HG02885 (cell line): ENCODE measurements around the gene CPT2.

Source experiments
- ATAC-seq: cut with Tn5 transposase; IDR thresholded peaks from one replicate; pipeline ENCODE4 v1.9.1; 2021; ENCODE audit warnings: mild to moderate bottlenecking; ENCODE audit not compliant: unreplicated experiment, poor library complexity

Gene CPT2

GRCh38 chr1:53196485-53197290, at the start of gene CPT2:
Gene CPT2, plus strand, starts transcription at chr1:53196824. Its CDS starts 120 bp downstream, at chr1:53196944.
- peak; percentile 99 for ATAC-seq

GRCh38 chr1:53147174-53147573, 49.5 kb upstream of the CPT2 start:
- ATAC-seq = no peak

DNA sequence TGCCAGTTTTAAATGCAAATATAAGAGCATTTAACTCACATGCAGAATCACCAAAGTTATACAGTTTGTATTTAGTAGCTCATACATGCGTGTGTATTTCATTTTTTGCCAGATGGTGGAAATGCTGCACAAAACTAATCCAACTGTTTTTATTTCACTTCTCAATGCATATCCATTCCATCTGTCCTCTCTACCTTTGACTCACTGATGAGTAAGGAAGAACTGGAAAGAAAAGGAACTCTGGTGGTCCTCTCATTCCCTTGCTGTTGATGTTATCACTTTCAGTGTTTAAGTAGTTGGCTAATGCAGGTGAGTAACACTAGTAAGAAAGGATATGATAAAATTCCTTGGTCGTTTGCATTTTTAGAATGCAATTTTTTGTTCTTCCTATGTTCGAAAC, 48.5 kb upstream of the CPT2 start:
- ATAC-seq = no peak

- no peak for ATAC-seq
Measured at GRCh38 chr1:53153752-53154151, 42.9 kb upstream of the CPT2 start.

GRCh38 chr1:53154859-53155438, 41.7 kb upstream of the CPT2 start:
- no peak for ATAC-seq

- no peak for ATAC-seq
Measured at GRCh38 chr1:53155534-53155933, 41.1 kb upstream of the CPT2 start.

- ATAC-seq = no peak
Measured at GRCh38 chr1:53155945-53156344, 40.7 kb upstream of the CPT2 start.

DNA sequence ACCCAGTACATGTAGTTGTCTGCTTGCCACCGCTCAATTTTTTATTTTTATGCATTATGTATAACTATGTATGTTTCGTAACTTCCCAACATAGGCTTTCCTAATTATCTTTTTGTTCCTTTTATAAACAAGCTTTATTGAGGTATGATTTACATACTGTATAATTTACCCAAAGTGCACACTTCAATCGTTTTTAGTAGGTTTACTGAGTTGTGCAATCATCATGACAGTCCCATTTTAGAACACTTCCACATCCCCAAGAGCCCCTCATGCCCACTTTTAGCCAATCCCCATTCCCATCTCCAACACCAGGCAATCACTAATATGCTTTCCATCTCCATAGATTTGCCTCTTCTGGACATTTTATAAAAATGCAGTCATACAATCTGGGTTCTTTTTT, 39.8 kb upstream of the CPT2 start:
- ATAC-seq = no peak

- ATAC-seq = no peak
Measured at GRCh38 chr1:53158900-53159299, 37.7 kb upstream of the CPT2 start.

- no peak for ATAC-seq
Measured at GRCh38 chr1:53160924-53161378, 35.7 kb upstream of the CPT2 start.

DNA sequence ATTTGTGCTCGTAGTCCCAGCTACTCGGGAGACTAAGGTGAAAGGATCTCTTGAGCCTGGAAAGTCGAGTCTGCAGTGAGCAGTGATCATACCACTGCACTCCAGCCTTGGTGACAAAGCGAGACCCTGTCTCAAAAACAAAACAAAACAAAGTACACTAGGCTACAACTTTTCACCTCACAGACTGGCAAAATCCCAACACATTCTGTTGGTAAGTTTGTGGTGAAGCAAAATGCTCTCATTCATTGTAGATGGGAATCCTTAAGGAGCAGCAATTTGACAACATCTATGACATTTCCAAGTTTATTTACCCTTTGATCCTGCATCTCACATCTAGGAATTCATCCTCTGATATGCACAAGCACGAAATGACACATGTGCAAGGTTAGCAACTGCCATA, 34.0 kb upstream of the CPT2 start:
- no peak for ATAC-seq

GRCh38 chr1:53163291-53163768, 33.3 kb upstream of the CPT2 start:
- ATAC-seq = no peak

- ATAC-seq = no peak
Measured at GRCh38 chr1:53165408-53165961, 31.1 kb upstream of the CPT2 start.

GRCh38 chr1:53166366-53166765, 30.3 kb upstream of the CPT2 start:
- ATAC-seq = no peak

DNA sequence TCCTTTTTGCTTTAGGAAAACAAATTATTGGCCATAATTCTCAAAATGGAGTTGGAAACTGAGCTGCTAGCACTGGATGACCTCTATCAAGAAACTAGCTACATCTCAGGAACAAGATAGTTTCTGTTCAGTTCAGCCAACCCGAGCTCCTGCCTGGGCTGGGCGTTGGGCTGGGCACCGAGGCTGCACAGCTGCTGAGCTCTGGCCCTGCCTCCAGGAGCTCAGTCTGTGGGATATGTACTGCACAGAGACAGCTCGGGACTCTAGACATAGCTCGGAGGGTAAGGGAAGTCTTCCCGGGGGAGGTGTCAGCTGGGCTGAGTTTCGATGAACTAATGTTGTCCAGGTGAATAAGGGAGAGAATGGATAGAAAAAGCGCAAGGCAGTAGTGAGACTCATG, 29.7 kb upstream of the CPT2 start:
- no peak for ATAC-seq

GRCh38 chr1:53172426-53173128, 24.0 kb upstream of the CPT2 start:
- ATAC-seq = no peak

DNA sequence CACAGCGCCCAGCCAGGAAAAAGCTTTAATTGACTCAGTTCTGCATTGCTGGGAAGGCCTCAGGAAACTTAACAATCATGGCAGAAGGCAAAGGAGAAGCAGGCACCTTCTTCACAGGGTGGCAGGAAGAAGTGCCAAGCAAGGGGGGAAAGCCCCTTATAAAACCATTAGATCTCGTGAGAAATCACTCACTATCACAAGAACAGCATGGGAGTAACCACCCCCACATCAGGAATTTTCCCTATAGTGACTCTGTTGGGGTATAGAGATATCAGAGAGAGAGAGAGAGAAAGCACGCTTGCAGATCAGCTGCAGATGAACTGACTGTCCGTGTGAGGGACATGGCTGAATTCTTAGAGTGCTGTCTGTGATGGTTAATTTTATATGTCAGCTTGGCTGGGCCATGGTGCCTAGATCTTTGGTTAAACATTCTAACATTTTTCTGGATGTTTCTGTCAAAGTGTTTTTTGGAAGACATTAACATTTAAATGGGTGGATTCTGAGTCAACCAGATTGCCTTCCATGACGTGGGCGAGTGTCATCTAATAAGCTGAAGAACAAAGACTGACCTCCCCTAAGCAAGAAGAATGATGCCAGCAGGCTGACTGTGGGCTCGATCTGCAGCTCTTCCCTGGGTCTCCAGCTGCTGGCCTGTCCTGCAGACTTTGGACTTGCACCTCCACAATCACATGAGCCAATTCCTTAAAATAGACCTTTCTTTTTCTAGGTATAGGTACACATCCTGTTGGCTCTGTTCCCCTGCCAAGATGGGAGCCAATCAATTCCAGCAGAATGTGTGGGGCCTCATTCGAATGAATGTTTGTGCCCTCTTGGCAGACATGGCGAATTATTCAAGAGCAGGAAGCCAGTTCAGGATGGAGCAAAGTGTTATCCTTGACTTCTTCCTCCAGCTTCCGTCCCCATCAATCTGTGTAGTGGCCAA, 21.4 kb upstream of the CPT2 start:
- ATAC-seq = no peak

DNA sequence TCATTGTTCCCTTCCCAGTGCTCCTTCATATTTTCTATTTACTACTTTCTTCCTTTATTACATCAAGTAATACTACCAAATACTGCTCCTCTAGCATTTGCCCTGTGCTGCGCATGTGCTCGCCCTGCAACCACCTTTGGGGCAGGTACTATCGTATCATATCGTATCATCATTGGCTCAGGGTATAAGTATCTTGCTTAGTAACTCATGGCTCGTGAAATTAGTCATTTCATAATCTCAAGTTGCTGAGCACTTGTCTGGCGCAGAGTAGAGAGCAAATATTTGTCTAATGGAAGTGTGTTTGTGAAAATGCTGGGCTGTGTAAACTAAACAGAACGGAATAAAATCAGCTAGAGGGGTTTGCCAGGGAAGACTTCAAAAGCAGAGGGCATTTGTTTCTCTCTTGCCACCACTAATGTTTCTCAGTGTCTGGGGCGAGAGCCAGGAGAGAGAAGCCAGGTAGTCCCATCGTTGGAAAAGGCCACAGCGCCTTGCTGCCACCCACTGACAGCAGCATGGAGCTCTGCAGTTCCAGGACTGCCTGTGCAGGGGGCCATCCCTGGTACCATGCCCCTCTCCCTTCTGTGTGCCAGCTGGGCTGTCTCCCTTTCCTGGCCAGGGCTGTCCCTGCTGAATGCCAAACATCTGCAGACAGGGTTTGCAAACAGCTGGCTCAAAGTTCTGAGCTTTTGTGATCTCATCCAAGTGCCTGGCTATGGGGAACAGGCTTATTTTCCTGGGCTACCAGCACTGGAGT, 20.0 kb upstream of the CPT2 start:
- ATAC-seq = no peak

GRCh38 chr1:53180226-53180625, 16.4 kb upstream of the CPT2 start:
- ATAC-seq = no peak
